ENCODE measurements around the gene ZSCAN18. TPM values are rescaled to one million over a fixed set of nuclear protein-coding genes. Genes with fewer than 3 reads are reported as not detected.

ZSCAN18 gene
- total and polyA plus RNA-seq, 2 donors (not counting 3 experiments of a cell fraction or from before 2014, with no cell fraction given) = 15.8 to 17.3 TPM

- Histone ChIP-seq H4K20me1 (replicated peaks; ENCODE audit: control insufficient read depth, extremely low read depth, insufficient read depth, low read length) (no peaks in the 10 kb centered on the region), H3K79me2 (ENCODE audit: control insufficient read depth, insufficient read depth, low read length) (no peaks in the 10 kb centered on the region), H3K4me1 (ENCODE audit: control insufficient read depth, extremely low read depth, insufficient read depth, low read length) (no peaks in the 10 kb centered on the region), H2AFZ (ENCODE audit: low read depth, low read length) (no peak overlapping the region), H3K9ac (replicated peaks; ENCODE audit: extremely low read depth, insufficient read depth, low read length) (no peak overlapping the region), H3K27me3 (ENCODE audit: control insufficient read depth in 2 of 2, insufficient read depth in 2 of 2, low read length in 2 of 2) (no peaks in the 10 kb centered on the region), H3K4me3 (replicated peaks in 1 of 3; ENCODE audit: insufficient read depth in 1 of 3, low read depth in 1 of 3, low read length in 3 of 3) (no peak overlapping the region), H3K27ac (ENCODE audit: insufficient read depth, low read depth, low read length) (no peak overlapping the region), H3K9me1 (replicated peaks; ENCODE audit: control insufficient read depth, extremely low read depth, insufficient read depth, low read length) (no peaks in the 10 kb centered on the region), H3K4me2 (ENCODE audit: insufficient read depth, low read length) (no peak overlapping the region), H3K36me3 (ENCODE audit: control insufficient read depth in 2 of 2, extremely low read depth in 1 of 2, insufficient read depth in 2 of 2, low read length in 2 of 2) (no peaks in the 10 kb centered on the region), H3K9me3 (replicated peaks; ENCODE audit: control insufficient read depth, insufficient read depth, low read length) (peaks cover 9% of the 10 kb centered on the region)
- no peak for FAIRE-seq
- POLR2A ChIA-PET = no interaction called here
- CTCF ChIA-PET = no interaction called here
- no TSS peak for BruUV-seq (replicated peaks)
- no peak for DNase-seq (ENCODE audit: low read depth, low spot score)
- dilution Hi-C loops (cut with MboI; ENCODE audit: extremely low pct_ligation_motif_present, low sequenced_read_pairs) (no loop called here), intact Hi-C loops (cut with micrococcal nuclease) (no loop called here)
- no peak for TF ChIP-seq EZH2 (IDR thresholded peaks at IDR 0.05; ENCODE audit: borderline replicate concordance, low read depth, low read length, severe bottlenecking)
- no peak for TF ChIP-seq MAX (IDR thresholded peaks at IDR 0.05; ENCODE audit: insufficient read depth, insufficient read length)
Measured at GRCh38 chr19:58047672-58048071, 50.4 kb downstream of the ZSCAN18 start.

- POLR2A ChIA-PET = no interaction called here
Measured at GRCh38 chr19:58046856-58047255, 51.2 kb downstream of the ZSCAN18 start.

More at GRCh38 chr19:58046856-58047255, 51.2 kb downstream of the ZSCAN18 start:
- H3K9ac ChIP-seq (replicated peaks; ENCODE audit: extremely low read depth, insufficient read depth, low read length) = no peak overlapping the region
- no peaks in the 10 kb centered on the region for H3K79me2 ChIP-seq (ENCODE audit: control insufficient read depth, insufficient read depth, low read length)
- no peaks in the 10 kb centered on the region for H3K4me1 ChIP-seq (ENCODE audit: control insufficient read depth, extremely low read depth, insufficient read depth, low read length)
- no peaks in the 10 kb centered on the region for H3K9me1 ChIP-seq (replicated peaks; ENCODE audit: control insufficient read depth, extremely low read depth, insufficient read depth, low read length)
- dilution Hi-C loops (cut with MboI; ENCODE audit: extremely low pct_ligation_motif_present, low sequenced_read_pairs) (no loop called here), intact Hi-C loops (cut with micrococcal nuclease) (no loop called here)
- H2AFZ ChIP-seq (ENCODE audit: low read depth, low read length) = no peak overlapping the region
- no peak overlapping the region for H3K4me2 ChIP-seq (ENCODE audit: insufficient read depth, low read length)
- H3K9me3 ChIP-seq (replicated peaks; ENCODE audit: control insufficient read depth, insufficient read depth, low read length) = peaks cover 8% of the 10 kb centered on the region
- no peak for DNase-seq (ENCODE audit: low read depth, low spot score)
- BruUV-seq (replicated peaks) = no TSS peak
- TF ChIP-seq MYC (IDR thresholded peaks at IDR 0.05; ENCODE audit: low read depth, low read length) (no peak), CTCF (IDR thresholded peaks at IDR 0.05; ENCODE audit: extremely low read depth in 1 of 2, insufficient read depth in 1 of 2, low read depth in 1 of 2, low read length in 2 of 2) (no peak), GATA2 (IDR thresholded peaks at IDR 0.05; ENCODE audit: insufficient read depth, insufficient read length, low read depth, low read length) (no peak), POLR2A (IDR thresholded peaks at IDR 0.05; ENCODE audit: low read depth, low read length) (no peak), MAX (IDR thresholded peaks at IDR 0.05; ENCODE audit: insufficient read depth, insufficient read length) (no peak), EZH2 (IDR thresholded peaks at IDR 0.05; ENCODE audit: borderline replicate concordance, low read depth, low read length, severe bottlenecking) (no peak), JUN (IDR thresholded peaks at IDR 0.05; ENCODE audit: borderline replicate concordance, insufficient read depth, insufficient read length, low read depth) (no peak), FOS (IDR thresholded peaks at IDR 0.05; ENCODE audit: borderline replicate concordance, insufficient read depth, low read length) (no peak), POLR2AphosphoS5 (IDR thresholded peaks at IDR 0.05; ENCODE audit: insufficient read depth, low read depth, low read length) (no peak)
- CTCF ChIA-PET = no interaction called here
- FAIRE-seq = no peak
- no peak overlapping the region for H3K4me3 ChIP-seq (replicated peaks in 1 of 3; ENCODE audit: insufficient read depth in 1 of 3, low read depth in 1 of 3, low read length in 3 of 3)
- no peaks in the 10 kb centered on the region for H3K27me3 ChIP-seq (ENCODE audit: control insufficient read depth in 2 of 2, insufficient read depth in 2 of 2, low read length in 2 of 2)
- no peaks in the 10 kb centered on the region for H3K36me3 ChIP-seq (ENCODE audit: control insufficient read depth in 2 of 2, extremely low read depth in 1 of 2, insufficient read depth in 2 of 2, low read length in 2 of 2)
- H3K27ac ChIP-seq (ENCODE audit: insufficient read depth, low read depth, low read length) = no peak overlapping the region
- no peaks in the 10 kb centered on the region for H4K20me1 ChIP-seq (replicated peaks; ENCODE audit: control insufficient read depth, extremely low read depth, insufficient read depth, low read length)
